ENCODE data around the gene LMBRD2. TPM values are rescaled to one million over a fixed set of nuclear protein-coding genes. Genes with fewer than 3 reads are reported as not detected.

The LMBRD2 gene
- total and polyA plus RNA-seq, 2 donors (not counting 1 experiment from before 2014, with no cell fraction given) = 2.1 to 10.0 TPM

GRCh38 chr5:36173426-36173825, 21.7 kb upstream of the LMBRD2 start:
- Histone ChIP-seq H3K9ac (ENCODE audit: low read length) (no peak overlapping the region), H4K20me1 (ENCODE audit: control insufficient read depth, insufficient read depth, low read length, poor library complexity, severe bottlenecking) (no peaks in the 10 kb centered on the region), H3K27ac (ENCODE audit: low read length in 2 of 2) (no peak overlapping the region), H3K36me3 (replicated peaks in 1 of 2; ENCODE audit: control extremely low read depth in 1 of 2, control insufficient read depth in 1 of 2, extremely low read depth in 1 of 2, insufficient read depth in 2 of 2, low read length in 1 of 2) (peaks cover 9 to 54% of the 10 kb centered on the region in 2 experiments), H3K4me3 (ENCODE audit: control extremely low read depth in 1 of 5, extremely low read depth in 1 of 5, insufficient read depth in 1 of 5, low read depth in 2 of 5, low read length in 4 of 5) (no peak overlapping the region), H3K79me2 (ENCODE audit: control insufficient read depth, insufficient read depth, low read length) (no peaks in the 10 kb centered on the region), H3K4me1 (ENCODE audit: control insufficient read depth in 2 of 2, insufficient read depth in 2 of 2, low read length in 2 of 2) (no peaks in the 10 kb centered on the region), H3K4me2 (replicated peaks; ENCODE audit: low read depth, low read length, poor library complexity, severe bottlenecking) (no peak overlapping the region), H3K27me3 (replicated peaks in 1 of 4; ENCODE audit: control extremely low read depth in 1 of 4, control insufficient read depth in 3 of 4, insufficient read depth in 4 of 4, low read length in 3 of 4) (no peaks in the 10 kb centered on the region), H2AFZ (ENCODE audit: insufficient read depth, low read depth, low read length, poor library complexity, severe bottlenecking) (no peak overlapping the region), H3K9me3 (ENCODE audit: control extremely low read depth in 1 of 3, control insufficient read depth in 2 of 3, insufficient read depth in 1 of 3, low read length in 2 of 3) (no peaks in the 10 kb centered on the region)
- ATAC-seq (ENCODE audit: low read depth) (no peak), DNase-seq (no peak)
- Mint-ChIP-seq H3K4me1 (peaks cover 2% of the 10 kb centered on the region), H3K27me3 (no peaks in the 10 kb centered on the region), H3K4me3 (no peak overlapping the region), H3K27ac (no peak overlapping the region), H3K9me3 (ENCODE audit: insufficient read depth) (no peaks in the 10 kb centered on the region)
- ChIA-PET CTCF (no interaction called here), POLR2A (no interaction called here)
- WGBS (ENCODE audit: insufficient coverage) = no CpG with 5 or more reads among the region's 2 CpGs
- no peak for TF ChIP-seq CTCF (IDR thresholded peaks at IDR 0.05)
- TF ChIP-seq EZH2 (IDR thresholded peaks at IDR 0.05; ENCODE audit: borderline replicate concordance, insufficient read depth, low read depth, low read length, poor library complexity, severe bottlenecking) = no peak
- intact Hi-C loops (cut with micrococcal nuclease) = no loop called here

DNA sequence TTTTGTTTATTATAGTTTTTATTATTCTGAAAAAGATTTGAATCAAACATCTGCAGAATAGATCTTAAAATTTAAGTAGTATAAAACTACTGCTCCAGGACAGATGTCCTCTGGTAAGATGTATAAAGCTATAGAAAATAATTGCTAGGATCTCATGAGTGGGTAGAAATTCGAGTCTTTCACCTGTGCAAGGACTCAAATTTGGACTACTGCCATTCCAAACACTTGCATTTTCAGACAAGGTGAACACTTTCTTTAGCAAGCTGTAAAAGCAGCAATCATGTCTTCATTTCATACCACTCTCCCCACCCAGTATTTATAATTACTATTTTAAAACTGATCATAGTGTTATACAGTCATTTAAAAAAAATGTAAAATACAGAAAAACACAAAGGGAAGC, 20.9 kb upstream of the LMBRD2 start:
- H3K4me3 Mint-ChIP-seq = no peak overlapping the region
- H3K27ac Mint-ChIP-seq = no peak overlapping the region
- H3K9me3 Mint-ChIP-seq (ENCODE audit: insufficient read depth) = no peaks in the 10 kb centered on the region
- intact Hi-C loops (cut with micrococcal nuclease) = no loop called here
- TF ChIP-seq CTCF (IDR thresholded peaks at IDR 0.05) (no peak), EZH2 (IDR thresholded peaks at IDR 0.05; ENCODE audit: borderline replicate concordance, insufficient read depth, low read depth, low read length, poor library complexity, severe bottlenecking) (no peak)
- Histone ChIP-seq H3K9me3 (ENCODE audit: control extremely low read depth in 1 of 3, control insufficient read depth in 2 of 3, insufficient read depth in 1 of 3, low read length in 2 of 3) (no peaks in the 10 kb centered on the region), H3K36me3 (replicated peaks in 1 of 2; ENCODE audit: control extremely low read depth in 1 of 2, control insufficient read depth in 1 of 2, extremely low read depth in 1 of 2, insufficient read depth in 2 of 2, low read length in 1 of 2) (peaks cover 9 to 54% of the 10 kb centered on the region in 2 experiments), H3K79me2 (ENCODE audit: control insufficient read depth, insufficient read depth, low read length) (peaks cover 5% of the 10 kb centered on the region), H4K20me1 (ENCODE audit: control insufficient read depth, insufficient read depth, low read length, poor library complexity, severe bottlenecking) (no peaks in the 10 kb centered on the region), H3K27ac (ENCODE audit: low read length in 2 of 2) (no peak overlapping the region), H3K4me1 (ENCODE audit: control insufficient read depth in 2 of 2, insufficient read depth in 2 of 2, low read length in 2 of 2) (no peaks in the 10 kb centered on the region), H3K4me3 (ENCODE audit: control extremely low read depth in 1 of 5, extremely low read depth in 1 of 5, insufficient read depth in 1 of 5, low read depth in 2 of 5, low read length in 4 of 5) (no peak overlapping the region), H2AFZ (ENCODE audit: insufficient read depth, low read depth, low read length, poor library complexity, severe bottlenecking) (no peak overlapping the region), H3K4me2 (replicated peaks; ENCODE audit: low read depth, low read length, poor library complexity, severe bottlenecking) (no peak overlapping the region), H3K9ac (ENCODE audit: low read length) (no peak overlapping the region), H3K27me3 (replicated peaks in 1 of 4; ENCODE audit: control extremely low read depth in 1 of 4, control insufficient read depth in 3 of 4, insufficient read depth in 4 of 4, low read length in 3 of 4) (no peaks in the 10 kb centered on the region)
- DNase-seq (no peak), ATAC-seq (ENCODE audit: low read depth) (no peak)
- POLR2A ChIA-PET = no interaction called here
- 100% methylated on average over 1 of the region's 1 CpG for WGBS (ENCODE audit: insufficient coverage)
- H3K4me1 Mint-ChIP-seq = peaks cover 2% of the 10 kb centered on the region
- H3K27me3 Mint-ChIP-seq = no peaks in the 10 kb centered on the region
- CTCF ChIA-PET = no interaction called here

Data from B cell (primary cell).